Osteocyte (in vitro differentiated cells): ENCODE results near the gene GJA3. TPM values are rescaled to one million over a fixed set of nuclear protein-coding genes. Genes with fewer than 3 reads are reported as not detected.

Experiments
- DNase-seq: peaks from one replicate; pipeline ENCODE4 v3.0.0; 2021; ENCODE audit warnings: mixed read lengths; ENCODE audit not compliant: unreplicated experiment; ENCODE audit errors: extremely low spot score
- H3K27ac Mint-ChIP-seq: one replicate; pipeline ENCODE4 v1.8.0; 2021; ENCODE audit warnings: mild to moderate bottlenecking, mixed read lengths; ENCODE audit not compliant: unreplicated experiment
- H3K27me3 Mint-ChIP-seq: one replicate; pipeline ENCODE4 v1.8.0; 2021; ENCODE audit warnings: mixed read lengths; ENCODE audit not compliant: unreplicated experiment
- H3K36me3 Mint-ChIP-seq: one replicate; pipeline ENCODE4 v1.8.0; 2021; ENCODE audit warnings: mixed read lengths; ENCODE audit not compliant: unreplicated experiment
- H3K4me1 Mint-ChIP-seq: one replicate; pipeline ENCODE4 v1.8.0; 2021; ENCODE audit warnings: mixed read lengths; ENCODE audit not compliant: unreplicated experiment
- H3K4me3 Mint-ChIP-seq: one replicate; pipeline ENCODE4 v1.8.0; 2021; ENCODE audit warnings: mild to moderate bottlenecking, moderate library complexity, mixed read lengths; ENCODE audit not compliant: unreplicated experiment
- H3K9me3 Mint-ChIP-seq: one replicate; pipeline ENCODE4 v1.8.0; 2021; ENCODE audit warnings: mixed read lengths; ENCODE audit not compliant: unreplicated experiment
- CTCF ChIP-seq: fragments of 200-600 bp; sonication (generic); IDR thresholded peaks from 2 replicates; pipeline ENCODE4 v1.5.0; 2021; ENCODE audit warnings: antibody characterized with exemption, mild to moderate bottlenecking, moderate library complexity
- total RNA-seq: library from RNA; stranded (reverse); gene quantifications from 2 replicates; pipeline ENCODE4 v1.2.1, GENCODE V29; 2021

GJA3 gene
- total RNA-seq, 1 donor from 2014 or later = not detected

DNA sequence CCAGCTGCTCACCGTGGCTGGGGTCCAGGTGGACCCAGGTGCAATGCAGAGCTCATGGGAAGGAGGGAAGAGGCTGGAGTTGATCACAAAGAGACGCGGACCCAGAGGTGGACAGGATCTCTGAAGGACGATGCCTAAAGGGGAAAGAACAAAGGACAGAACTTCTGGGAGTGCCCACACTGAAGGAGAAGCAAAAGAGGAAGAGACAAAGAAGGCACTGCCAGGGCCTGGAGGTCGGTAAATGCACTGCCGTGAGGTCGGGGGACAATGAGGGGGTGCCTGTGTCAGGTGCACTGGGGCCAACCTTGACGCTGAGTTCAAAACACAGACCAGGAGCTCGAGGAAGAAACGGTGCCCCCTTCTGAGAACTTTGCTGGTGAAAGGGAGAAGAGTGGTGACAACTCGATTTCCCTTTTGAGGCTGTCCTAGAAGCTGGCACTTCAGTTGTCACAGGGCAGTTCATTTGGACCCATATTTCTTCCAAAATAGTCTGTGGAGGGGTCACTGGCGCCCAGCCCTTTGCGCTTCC lies 55.6 kb downstream of the GJA3 start:
- peaks cover 55% of the 10 kb centered on the region for H3K27me3 Mint-ChIP-seq
- DNase-seq = no peak
- H3K27ac Mint-ChIP-seq = no peak overlapping the region
- TF ChIP-seq CTCF = no peak
- H3K36me3 Mint-ChIP-seq = no peaks in the 10 kb centered on the region
- no peak overlapping the region for H3K4me3 Mint-ChIP-seq
- H3K9me3 Mint-ChIP-seq = no peaks in the 10 kb centered on the region
- no peaks in the 10 kb centered on the region for H3K4me1 Mint-ChIP-seq

GRCh38 chr13:20102525-20103180 lies 58.2 kb downstream of the GJA3 start:
- H3K27ac Mint-ChIP-seq = no peak overlapping the region
- no peaks in the 10 kb centered on the region for H3K36me3 Mint-ChIP-seq
- no peak for TF ChIP-seq CTCF
- no peak overlapping the region for H3K4me3 Mint-ChIP-seq
- H3K27me3 Mint-ChIP-seq = peaks cover 61% of the 10 kb centered on the region
- no peaks in the 10 kb centered on the region for H3K9me3 Mint-ChIP-seq
- no peaks in the 10 kb centered on the region for H3K4me1 Mint-ChIP-seq
- no peak for DNase-seq

DNA sequence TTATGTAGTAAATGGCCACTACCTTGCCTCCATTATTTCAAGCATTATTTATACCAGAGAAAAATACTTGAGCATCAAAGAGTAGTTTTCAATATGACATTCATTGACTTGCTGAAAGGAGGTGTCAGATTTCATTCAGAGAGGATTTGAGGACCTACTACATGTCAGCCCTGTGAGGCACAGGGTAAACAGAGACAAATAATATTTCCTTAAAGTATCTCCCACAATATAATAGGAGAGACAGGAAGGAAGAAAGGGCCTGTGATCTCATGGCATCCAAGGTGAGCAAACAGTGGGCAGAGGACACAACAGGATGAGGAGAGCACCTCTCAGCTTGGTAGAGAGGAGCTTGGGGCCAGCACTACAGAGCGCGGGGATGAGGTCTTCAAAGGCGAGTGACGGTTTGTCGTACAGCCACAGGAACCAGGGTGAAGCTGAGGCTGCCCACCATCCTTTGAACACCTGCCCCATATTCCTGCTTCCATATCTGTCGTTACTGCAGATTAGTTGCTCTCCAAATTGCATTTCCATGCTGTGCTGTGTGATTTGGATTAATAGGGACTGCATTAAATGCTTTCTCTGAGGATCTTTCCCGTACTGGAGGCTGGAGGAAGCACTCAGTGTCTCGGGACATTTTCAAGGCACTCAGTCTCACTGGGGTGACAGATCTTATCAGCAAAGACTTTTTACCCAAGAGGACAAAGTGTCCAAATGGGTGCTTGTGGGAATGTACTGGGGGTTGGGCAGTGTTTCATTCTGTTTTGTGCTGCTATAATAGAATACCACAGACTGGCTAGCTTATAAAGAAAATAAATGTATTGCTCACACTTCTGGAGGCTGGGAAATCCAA lies 59.2 kb downstream of the GJA3 start:
- H3K9me3 Mint-ChIP-seq = no peaks in the 10 kb centered on the region
- no peaks in the 10 kb centered on the region for H3K4me1 Mint-ChIP-seq
- no peak overlapping the region for H3K27ac Mint-ChIP-seq
- H3K36me3 Mint-ChIP-seq = no peaks in the 10 kb centered on the region
- no peak for TF ChIP-seq CTCF
- H3K27me3 Mint-ChIP-seq = peaks cover 54% of the 10 kb centered on the region
- no peak for DNase-seq
- no peak overlapping the region for H3K4me3 Mint-ChIP-seq

DNA sequence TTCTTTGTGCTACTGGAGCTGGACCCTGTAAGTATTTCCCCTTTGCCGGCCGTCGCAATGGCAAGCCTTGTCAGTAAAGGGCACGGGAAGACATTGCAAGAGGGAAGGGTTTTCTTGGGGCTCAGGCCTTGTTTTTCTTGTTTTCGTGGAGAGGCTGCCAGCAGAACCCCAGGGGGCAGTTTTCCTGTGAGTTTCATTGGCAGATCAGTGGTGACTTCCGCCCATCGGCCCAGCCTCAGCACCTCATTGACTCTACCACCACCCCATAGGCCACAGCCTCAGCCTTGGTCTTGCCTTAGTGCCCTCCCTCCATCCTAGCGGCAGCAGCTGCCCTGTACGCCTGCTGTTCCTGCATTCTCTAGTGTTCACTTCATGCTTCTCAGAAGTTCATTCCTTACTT lies 61.5 kb downstream of the GJA3 start:
- Mint-ChIP-seq H3K27me3 (peaks cover 37% of the 10 kb centered on the region), H3K9me3 (no peaks in the 10 kb centered on the region), H3K4me3 (no peak overlapping the region), H3K4me1 (no peaks in the 10 kb centered on the region), H3K27ac (no peak overlapping the region), H3K36me3 (no peaks in the 10 kb centered on the region)
- no peak for TF ChIP-seq CTCF
- no peak for DNase-seq

GRCh38 chr13:20093951-20094350 lies 66.9 kb downstream of the GJA3 start:
- no peak for DNase-seq
- Mint-ChIP-seq H3K36me3 (peaks cover 9% of the 10 kb centered on the region), H3K9me3 (no peaks in the 10 kb centered on the region), H3K4me3 (no peak overlapping the region), H3K27me3 (peaks cover 7% of the 10 kb centered on the region), H3K4me1 (no peaks in the 10 kb centered on the region), H3K27ac (no peak overlapping the region)
- TF ChIP-seq CTCF = no peak
